ENCODE results near the gene CCDC174.
"Not testable (repeated sequence)": the region's sequence is repeated elsewhere in the genome, so short reads cannot be mapped to it uniquely, and the experiment has no call there.

Gene CCDC174

GRCh38 chr3:14627815-14628214 lies 23.7 kb upstream of the CCDC174 start:
- no peak for DNase-seq

GRCh38 chr3:14628406-14628805 lies 23.2 kb upstream of the CCDC174 start:
- DNase-seq: no peak

- no peak for DNase-seq
Observed at GRCh38 chr3:14630404-14631100, 21.0 kb upstream of the CCDC174 start.

GRCh38 chr3:14631101-14631497 lies 20.5 kb upstream of the CCDC174 start:
- no peak for DNase-seq

- no peak for DNase-seq
Observed at GRCh38 chr3:14631687-14632441, 19.7 kb upstream of the CCDC174 start.

- no peak for DNase-seq
Observed at GRCh38 chr3:14632442-14632930, 19.1 kb upstream of the CCDC174 start.

GRCh38 chr3:14633417-14633816 lies 18.1 kb upstream of the CCDC174 start:
- DNase-seq: no peak

GRCh38 chr3:14633819-14634424 lies 17.6 kb upstream of the CCDC174 start:
- DNase-seq: peak; percentile 53 to 64

GRCh38 chr3:14634763-14635400 lies 16.7 kb upstream of the CCDC174 start:
- no peak for DNase-seq

- DNase-seq: no peak
Observed at GRCh38 chr3:14636496-14637087, 15.0 kb upstream of the CCDC174 start.

GRCh38 chr3:14640157-14640562 lies 11.4 kb upstream of the CCDC174 start:
- no peak for DNase-seq

- DNase-seq: no peak
Observed at GRCh38 chr3:14640734-14641133, 10.8 kb upstream of the CCDC174 start.

GRCh38 chr3:14641346-14641745 lies 10.2 kb upstream of the CCDC174 start:
- no peak for DNase-seq

GRCh38 chr3:14645453-14645852 lies 6.1 kb upstream of the CCDC174 start:
- DNase-seq: no peak

- no peak for DNase-seq
Observed at GRCh38 chr3:14646131-14646573, 5.4 kb upstream of the CCDC174 start.

GRCh38 chr3:14646589-14647413 lies 4.8 kb upstream of the CCDC174 start:
- no peak for DNase-seq

- DNase-seq: no peak
Observed at GRCh38 chr3:14647976-14648955, 3.3 kb upstream of the CCDC174 start.

- DNase-seq: no peak
Observed at GRCh38 chr3:14649466-14649865, 2.1 kb upstream of the CCDC174 start.

GRCh38 chr3:14650193-14650592 lies 1.4 kb upstream of the CCDC174 start:
- DNase-seq: no peak

- not testable (repeated sequence) for DNase-seq
Observed at GRCh38 chr3:14652360-14652907, 872 bp downstream of the CCDC174 start.
